Stimulated activated CD4-positive, alpha-beta T cell treated with anti-CD3 and anti-CD28 coated beads, Interleukin-4, amount 100 ng/mL, for 1 hour (primary cell): ENCODE measurements around the gene GPR161.

Experiments
- DNase-seq: peaks from one replicate; pipeline ENCODE4 v3.0.0-alpha.2; 2020

The GPR161 gene

GRCh38 chr1:168146626-168147025 lies 9.9 kb upstream of the GPR161 start:
- no peak for DNase-seq

- no peak for DNase-seq
Observed at GRCh38 chr1:168146160-168146539, 9.4 kb upstream of the GPR161 start.

- peak; percentile 90 for DNase-seq
Observed at GRCh38 chr1:168145184-168146159, 8.7 kb upstream of the GPR161 start.

GRCh38 chr1:168141871-168142385 lies 5.2 kb upstream of the GPR161 start:
- DNase-seq, result no peak

- DNase-seq, result no peak
Observed at GRCh38 chr1:168139070-168139469, 2.3 kb upstream of the GPR161 start.

- DNase-seq, result no peak
Observed at GRCh38 chr1:168138134-168138533, 1.4 kb upstream of the GPR161 start.

- DNase-seq, result no peak
Observed at GRCh38 chr1:168137515-168137821, 738 bp upstream of the GPR161 start.

- DNase-seq, result peak; percentile 13
Observed at GRCh38 chr1:168135921-168136708, 615 bp downstream of the GPR161 start.

GRCh38 chr1:168135116-168135920 lies 1.4 kb downstream of the GPR161 start:
- no peak for DNase-seq

- no peak for DNase-seq
Observed at GRCh38 chr1:168134642-168135041, 2.1 kb downstream of the GPR161 start.

GRCh38 chr1:168134132-168134531 lies 2.6 kb downstream of the GPR161 start:
- DNase-seq, result no peak

GRCh38 chr1:168129933-168130332 lies 6.8 kb downstream of the GPR161 start:
- no peak for DNase-seq

- DNase-seq, result no peak
Observed at GRCh38 chr1:168127503-168127902, 9.2 kb downstream of the GPR161 start.

- no peak for DNase-seq
Observed at GRCh38 chr1:168125051-168125450, 11.7 kb downstream of the GPR161 start.

- DNase-seq, result no peak
Observed at GRCh38 chr1:168121401-168122011, 15.2 kb downstream of the GPR161 start.

- DNase-seq, result no peak
Observed at GRCh38 chr1:168119750-168120149, 17.0 kb downstream of the GPR161 start.

GRCh38 chr1:168116327-168116799 lies 20.4 kb downstream of the GPR161 start:
- DNase-seq, result no peak

GRCh38 chr1:168114845-168115244 lies 21.9 kb downstream of the GPR161 start:
- DNase-seq, result no peak

- DNase-seq, result peak; percentile 69
Observed at GRCh38 chr1:168112673-168113305, 23.9 kb downstream of the GPR161 start.

- DNase-seq, result no peak
Observed at GRCh38 chr1:168110896-168111545, 25.7 kb downstream of the GPR161 start.

GRCh38 chr1:168106274-168106673 lies 30.5 kb downstream of the GPR161 start:
- DNase-seq, result no peak
